Osteocyte (in vitro differentiated cells): ENCODE data around the gene HMCN1. TPM values are rescaled to one million over a fixed set of nuclear protein-coding genes. Genes with fewer than 3 reads are reported as not detected.

Experiments used
- DNase-seq: peaks from one replicate; pipeline ENCODE4 v3.0.0; 2021; ENCODE audit warnings: mixed read lengths; ENCODE audit not compliant: unreplicated experiment; ENCODE audit errors: extremely low spot score
- H3K27ac Mint-ChIP-seq: one replicate; pipeline ENCODE4 v1.8.0; 2021; ENCODE audit warnings: mild to moderate bottlenecking, mixed read lengths; ENCODE audit not compliant: unreplicated experiment
- H3K27me3 Mint-ChIP-seq: one replicate; pipeline ENCODE4 v1.8.0; 2021; ENCODE audit warnings: mixed read lengths; ENCODE audit not compliant: unreplicated experiment
- H3K36me3 Mint-ChIP-seq: one replicate; pipeline ENCODE4 v1.8.0; 2021; ENCODE audit warnings: mixed read lengths; ENCODE audit not compliant: unreplicated experiment
- H3K4me1 Mint-ChIP-seq: one replicate; pipeline ENCODE4 v1.8.0; 2021; ENCODE audit warnings: mixed read lengths; ENCODE audit not compliant: unreplicated experiment
- H3K4me3 Mint-ChIP-seq: one replicate; pipeline ENCODE4 v1.8.0; 2021; ENCODE audit warnings: mild to moderate bottlenecking, moderate library complexity, mixed read lengths; ENCODE audit not compliant: unreplicated experiment
- H3K9me3 Mint-ChIP-seq: one replicate; pipeline ENCODE4 v1.8.0; 2021; ENCODE audit warnings: mixed read lengths; ENCODE audit not compliant: unreplicated experiment
- CTCF ChIP-seq: fragments of 200-600 bp; sonication (generic); IDR thresholded peaks from 2 replicates; pipeline ENCODE4 v1.5.0; 2021; ENCODE audit warnings: antibody characterized with exemption, mild to moderate bottlenecking, moderate library complexity
- total RNA-seq: library from RNA; stranded (reverse); gene quantifications from 2 replicates; pipeline ENCODE4 v1.2.1, GENCODE V29; 2021

Gene HMCN1
- total RNA-seq, 1 donor from 2014 or later, result 91.4 TPM

GRCh38 chr1:186042230-186042629 lies 308.0 kb downstream of the HMCN1 start:
- Mint-ChIP-seq H3K27ac (no peak overlapping the region), H3K27me3 (no peaks in the 10 kb centered on the region), H3K4me1 (peaks cover 7% of the 10 kb centered on the region), H3K4me3 (no peak overlapping the region), H3K9me3 (no peaks in the 10 kb centered on the region), H3K36me3 (peaks cover 48% of the 10 kb centered on the region)
- DNase-seq, result no peak
- TF ChIP-seq CTCF, result no peak

GRCh38 chr1:186043296-186043695 lies 309.1 kb downstream of the HMCN1 start:
- no peak overlapping the region for H3K27ac Mint-ChIP-seq
- no peaks in the 10 kb centered on the region for H3K27me3 Mint-ChIP-seq
- no peak for TF ChIP-seq CTCF
- no peak overlapping the region for H3K4me3 Mint-ChIP-seq
- no peak for DNase-seq
- no peaks in the 10 kb centered on the region for H3K9me3 Mint-ChIP-seq
- H3K4me1 Mint-ChIP-seq, result peaks cover 7% of the 10 kb centered on the region
- H3K36me3 Mint-ChIP-seq, result peaks cover 53% of the 10 kb centered on the region

- DNase-seq, result no peak
- no peaks in the 10 kb centered on the region for H3K27me3 Mint-ChIP-seq
- H3K27ac Mint-ChIP-seq, result no peak overlapping the region
- peaks cover 54% of the 10 kb centered on the region for H3K36me3 Mint-ChIP-seq
- peaks cover 7% of the 10 kb centered on the region for H3K4me1 Mint-ChIP-seq
- no peak for TF ChIP-seq CTCF
- H3K9me3 Mint-ChIP-seq, result no peaks in the 10 kb centered on the region
- H3K4me3 Mint-ChIP-seq, result no peak overlapping the region
These were observed 310.0 kb downstream of the HMCN1 start for GRCh38 chr1:186044079-186044685.

- Mint-ChIP-seq H3K27ac (no peak overlapping the region), H3K4me1 (peaks cover 7% of the 10 kb centered on the region), H3K9me3 (no peaks in the 10 kb centered on the region), H3K27me3 (no peaks in the 10 kb centered on the region), H3K4me3 (no peak overlapping the region), H3K36me3 (peaks cover 53% of the 10 kb centered on the region)
- no peak for DNase-seq
- no peak for TF ChIP-seq CTCF
These were observed 312.4 kb downstream of the HMCN1 start for GRCh38 chr1:186046437-186047211.

- DNase-seq, result no peak
- Mint-ChIP-seq H3K9me3 (no peaks in the 10 kb centered on the region), H3K36me3 (peaks cover 58% of the 10 kb centered on the region), H3K4me3 (no peak overlapping the region), H3K27ac (no peak overlapping the region), H3K4me1 (no peaks in the 10 kb centered on the region), H3K27me3 (no peaks in the 10 kb centered on the region)
- no peak for TF ChIP-seq CTCF
These were observed 316.2 kb downstream of the HMCN1 start for GRCh38 chr1:186050360-186050759.
